GM10266 (cell line): Measurements from ENCODE around the gene RAPGEF5.

Experiments
- DNase-seq: peaks from one replicate; pipeline ENCODE4 v3.0.0; 2012; ENCODE audit errors: extremely low spot score
- TF ChIP-seq, protein P1 (sequence below): IDR thresholded peaks from 2 replicates; pipeline ENCODE4 v1.5.1; 2012; ENCODE audit warnings: mild to moderate bottlenecking, low read depth; ENCODE audit not compliant: control insufficient read depth, insufficient read depth; ENCODE audit errors: missing control alignments

RAPGEF5 gene

DNA sequence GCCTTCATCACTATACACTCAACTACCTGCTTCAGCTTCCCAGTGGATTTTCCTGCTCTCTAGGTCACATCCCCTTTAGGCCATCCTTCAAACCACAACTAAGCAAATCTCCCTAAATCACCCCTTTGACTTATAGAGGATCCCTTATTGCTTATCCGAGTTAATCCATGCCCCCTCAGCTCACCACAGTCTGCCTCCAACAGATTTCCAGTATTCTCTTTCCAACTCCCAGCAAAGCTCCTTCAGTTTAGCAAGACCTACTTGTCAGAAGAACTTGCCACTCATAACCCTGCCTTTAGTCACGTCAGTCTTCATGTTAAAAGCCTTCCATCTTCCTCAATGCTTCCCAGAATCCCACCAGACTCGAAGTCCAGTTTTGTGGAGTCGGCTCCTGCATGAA, 38.6 kb downstream of the RAPGEF5 start:
- DNase-seq: no peak
- TF ChIP-seq, protein P1, sequence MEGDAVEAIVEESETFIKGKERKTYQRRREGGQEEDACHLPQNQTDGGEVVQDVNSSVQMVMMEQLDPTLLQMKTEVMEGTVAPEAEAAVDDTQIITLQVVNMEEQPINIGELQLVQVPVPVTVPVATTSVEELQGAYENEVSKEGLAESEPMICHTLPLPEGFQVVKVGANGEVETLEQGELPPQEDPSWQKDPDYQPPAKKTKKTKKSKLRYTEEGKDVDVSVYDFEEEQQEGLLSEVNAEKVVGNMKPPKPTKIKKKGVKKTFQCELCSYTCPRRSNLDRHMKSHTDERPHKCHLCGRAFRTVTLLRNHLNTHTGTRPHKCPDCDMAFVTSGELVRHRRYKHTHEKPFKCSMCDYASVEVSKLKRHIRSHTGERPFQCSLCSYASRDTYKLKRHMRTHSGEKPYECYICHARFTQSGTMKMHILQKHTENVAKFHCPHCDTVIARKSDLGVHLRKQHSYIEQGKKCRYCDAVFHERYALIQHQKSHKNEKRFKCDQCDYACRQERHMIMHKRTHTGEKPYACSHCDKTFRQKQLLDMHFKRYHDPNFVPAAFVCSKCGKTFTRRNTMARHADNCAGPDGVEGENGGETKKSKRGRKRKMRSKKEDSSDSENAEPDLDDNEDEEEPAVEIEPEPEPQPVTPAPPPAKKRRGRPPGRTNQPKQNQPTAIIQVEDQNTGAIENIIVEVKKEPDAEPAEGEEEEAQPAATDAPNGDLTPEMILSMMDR: no peak

- DNase-seq: no peak
- TF ChIP-seq, protein P1: no peak
Measured at GRCh38 chr7:22317632-22318031, 39.3 kb downstream of the RAPGEF5 start.

GRCh38 chr7:22316914-22317313, 40.0 kb downstream of the RAPGEF5 start:
- no peak for DNase-seq

DNA sequence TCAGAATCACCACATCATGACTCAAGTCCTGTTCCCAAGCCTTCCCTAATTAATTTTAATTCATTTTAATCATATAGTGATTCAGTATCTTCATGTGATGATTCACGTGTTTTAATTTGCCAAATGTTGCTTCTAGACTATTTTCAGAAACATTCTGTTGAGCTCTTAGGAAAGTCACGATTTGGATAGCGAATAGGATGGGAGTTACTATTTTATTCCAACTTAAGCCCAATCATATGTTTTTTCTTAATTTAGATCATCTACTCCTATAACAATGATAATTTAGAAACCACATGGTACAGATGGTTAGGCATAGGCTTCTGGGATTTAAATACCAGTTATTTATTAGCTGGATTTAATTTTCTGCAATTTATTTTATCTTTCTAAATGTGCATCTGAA, 49.1 kb downstream of the RAPGEF5 start:
- TF ChIP-seq, protein P1: no peak
- no peak for DNase-seq

More at GRCh38 chr7:22316914-22317313, 40.0 kb downstream of the RAPGEF5 start:
- TF ChIP-seq, protein P1: no peak

GRCh38 chr7:22305706-22306105, 51.2 kb downstream of the RAPGEF5 start:
- TF ChIP-seq, protein P1: no peak
- DNase-seq: no peak

DNA sequence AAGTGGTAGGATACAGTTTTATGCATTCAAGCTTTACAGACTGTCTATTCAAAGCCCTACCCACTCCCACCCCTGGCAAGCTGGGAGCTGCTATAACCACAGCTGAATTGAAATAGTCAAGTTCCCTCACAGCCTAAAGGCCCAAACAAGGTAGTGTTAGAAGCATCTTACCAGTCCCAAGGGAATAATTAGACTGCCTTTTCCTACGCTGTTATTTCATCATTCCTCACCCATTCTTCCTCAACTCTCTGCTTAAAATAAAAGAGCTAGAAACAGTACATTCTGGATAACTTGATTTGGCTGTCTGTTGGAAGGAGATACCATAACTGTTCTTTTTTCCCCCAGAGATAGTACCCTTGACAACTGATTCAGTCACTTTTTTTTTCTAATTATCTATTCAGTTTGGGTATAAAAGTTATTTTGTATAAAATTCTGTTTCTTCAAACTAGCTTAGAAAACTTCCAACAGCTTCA, 54.0 kb downstream of the RAPGEF5 start:
- TF ChIP-seq, protein P1: no peak

GRCh38 chr7:22302193-22302592, 54.8 kb downstream of the RAPGEF5 start:
- TF ChIP-seq, protein P1: no peak
- no peak for DNase-seq

More for the DNA sequence above, 54.0 kb downstream of the RAPGEF5 start:
- no peak for DNase-seq
